GM19023 (cell line): Measurements from ENCODE around the gene NCOA3.

Experiments used
- ATAC-seq: cut with Tn5 transposase; IDR thresholded peaks from one replicate; pipeline ENCODE4 v1.9.1; 2021; ENCODE audit warnings: mild to moderate bottlenecking, moderate library complexity; ENCODE audit not compliant: unreplicated experiment

The NCOA3 gene

DNA sequence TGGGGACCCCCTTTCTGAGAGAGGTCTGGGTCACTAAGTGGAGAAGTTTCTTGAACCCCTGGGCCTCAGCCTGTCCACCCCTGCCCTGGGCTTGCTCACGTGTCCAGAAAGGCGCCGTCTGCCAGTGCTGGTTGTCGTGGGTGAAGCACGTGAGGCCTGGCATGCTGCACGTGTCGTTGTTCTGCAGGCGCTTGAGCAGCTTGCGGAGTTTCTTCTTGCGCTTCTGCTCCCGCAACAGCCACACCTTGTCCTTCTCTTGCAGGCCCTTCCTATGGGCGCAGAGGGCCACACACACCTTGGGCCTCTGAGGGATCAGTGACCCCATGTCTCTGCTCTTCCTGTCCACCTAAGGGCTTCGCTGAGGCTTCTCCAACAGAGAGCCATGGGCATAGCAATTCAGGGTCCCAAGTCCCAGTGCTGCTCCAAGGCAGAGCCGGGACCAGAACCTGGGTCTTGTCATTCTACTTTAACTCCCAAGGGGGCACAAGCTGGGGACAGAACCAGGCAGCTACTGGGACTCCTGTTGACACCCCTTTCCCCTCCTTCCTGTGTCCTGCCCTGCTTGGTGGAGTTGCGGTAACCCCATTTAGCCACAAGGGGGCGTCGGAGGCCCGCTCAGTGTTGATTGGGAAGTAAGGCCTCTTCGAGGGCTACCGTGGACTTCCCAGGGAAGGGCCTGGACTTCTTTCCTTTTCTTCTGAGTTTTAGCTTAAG, 161.8 kb downstream of the NCOA3 start:
- no peak for ATAC-seq

DNA sequence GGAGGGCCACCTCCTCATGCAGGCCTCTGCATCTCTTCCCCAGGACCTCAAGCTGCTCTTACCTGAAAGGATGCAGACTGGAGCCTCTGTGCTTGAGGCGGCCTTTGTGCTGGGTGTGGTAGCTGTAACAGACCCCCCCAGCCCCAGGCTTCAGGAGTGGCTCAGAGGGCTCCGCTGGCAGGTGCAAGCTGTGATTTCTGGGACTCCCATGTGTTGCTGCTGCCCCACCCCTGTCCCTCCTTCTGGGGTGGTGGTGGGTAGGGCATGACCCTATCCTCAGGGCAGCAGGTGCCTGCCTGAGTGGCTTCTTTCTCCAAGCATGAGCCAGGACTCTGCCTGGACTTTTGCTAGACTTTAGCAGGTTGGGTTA, 162.4 kb downstream of the NCOA3 start:
- no peak for ATAC-seq

DNA sequence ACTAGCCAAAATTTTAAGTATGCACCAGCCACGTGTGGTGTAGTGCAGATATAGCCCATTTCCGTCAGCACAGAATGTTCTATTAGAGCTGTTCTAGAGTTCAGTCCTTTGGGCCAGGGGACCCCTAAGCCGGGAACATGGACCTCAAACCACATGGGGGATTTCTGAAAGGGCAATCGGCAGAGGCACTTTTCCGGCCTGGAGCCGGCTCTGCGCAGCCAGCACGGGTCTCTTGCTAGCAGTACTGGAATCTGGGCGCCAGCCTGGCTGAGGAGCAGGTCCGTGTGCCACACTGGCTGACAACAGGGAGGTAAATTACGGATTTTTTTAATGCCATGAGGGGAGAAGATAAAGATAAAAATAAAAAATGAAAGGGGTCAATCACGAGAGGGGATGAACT, 163.1 kb downstream of the NCOA3 start:
- no peak for ATAC-seq

DNA sequence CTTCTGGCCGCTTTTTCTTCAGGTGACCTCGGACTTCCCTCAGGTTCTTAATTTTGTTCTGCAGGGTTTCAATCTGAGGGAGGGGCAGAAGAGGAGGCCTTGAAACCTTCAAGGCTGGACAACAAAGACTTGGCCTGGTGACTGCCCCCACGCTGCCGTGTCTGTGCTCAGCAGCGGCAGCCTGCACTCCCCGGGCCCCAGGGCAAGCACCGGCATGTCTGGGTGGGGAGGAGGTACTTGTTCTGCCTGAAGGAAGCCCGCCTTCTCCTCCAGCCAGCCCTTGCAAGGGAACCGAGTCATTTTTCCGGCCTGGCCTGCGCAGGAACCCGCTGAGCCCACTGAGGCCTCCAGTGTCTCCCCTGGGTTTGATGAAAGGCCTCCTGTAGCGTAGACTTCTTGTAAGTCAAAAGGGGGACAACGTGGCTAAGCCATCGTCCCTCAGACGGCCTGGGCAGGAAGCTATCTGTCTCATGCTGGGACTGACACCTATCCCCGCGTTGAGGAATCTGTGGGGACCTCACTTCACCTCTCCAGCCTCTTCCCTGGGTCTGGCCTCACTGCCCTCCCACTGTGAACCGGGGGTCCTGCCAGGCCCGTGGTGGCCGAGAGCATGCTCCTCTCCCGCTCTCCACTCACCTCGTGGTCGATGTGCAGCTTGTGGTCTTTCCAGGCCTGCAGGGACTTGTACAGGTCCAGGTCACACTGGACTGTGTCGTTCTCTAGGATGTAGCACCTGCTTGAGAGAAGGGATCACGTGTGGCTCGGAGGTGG, 163.7 kb downstream of the NCOA3 start:
- ATAC-seq: no peak

DNA sequence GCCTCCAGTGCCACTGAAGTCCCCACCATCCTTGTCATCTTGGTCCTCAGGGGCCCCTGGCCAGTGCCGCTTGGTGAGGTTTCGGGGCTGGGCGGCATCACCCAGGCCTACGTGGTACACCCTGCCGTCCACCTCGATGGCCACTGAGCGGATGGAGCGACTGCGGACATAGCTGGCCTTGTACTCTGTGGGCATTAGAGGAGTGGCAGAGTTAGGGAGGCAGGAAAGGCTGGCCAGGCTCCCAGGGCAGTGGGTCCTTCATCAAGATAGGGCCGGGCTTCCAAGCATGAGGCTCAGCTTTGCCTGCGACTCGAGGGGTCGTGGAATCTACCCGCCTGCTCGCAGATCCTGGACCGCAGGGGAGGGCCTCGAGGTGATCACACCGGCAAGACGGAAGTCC, 164.6 kb downstream of the NCOA3 start:
- no peak for ATAC-seq

DNA sequence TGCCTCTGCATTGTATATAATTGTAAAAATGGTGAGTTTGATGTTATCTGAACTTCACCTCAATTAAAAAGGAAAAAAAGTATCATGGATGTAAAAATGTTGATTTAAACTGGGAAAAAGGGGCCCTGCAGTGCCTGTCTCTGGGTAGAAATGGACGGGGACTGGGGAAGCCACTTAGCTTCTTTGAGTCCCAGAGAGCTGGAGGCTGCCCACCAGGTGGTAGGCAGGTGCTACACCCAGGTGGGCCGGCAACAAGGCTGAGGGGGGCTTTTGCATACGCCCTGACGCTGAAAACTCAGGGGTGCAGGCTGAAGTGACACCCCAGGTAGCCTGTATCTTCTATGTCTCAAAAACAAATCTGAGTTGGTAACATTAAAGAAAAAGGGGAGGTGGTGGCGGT, 165.4 kb downstream of the NCOA3 start:
- ATAC-seq: no peak

DNA sequence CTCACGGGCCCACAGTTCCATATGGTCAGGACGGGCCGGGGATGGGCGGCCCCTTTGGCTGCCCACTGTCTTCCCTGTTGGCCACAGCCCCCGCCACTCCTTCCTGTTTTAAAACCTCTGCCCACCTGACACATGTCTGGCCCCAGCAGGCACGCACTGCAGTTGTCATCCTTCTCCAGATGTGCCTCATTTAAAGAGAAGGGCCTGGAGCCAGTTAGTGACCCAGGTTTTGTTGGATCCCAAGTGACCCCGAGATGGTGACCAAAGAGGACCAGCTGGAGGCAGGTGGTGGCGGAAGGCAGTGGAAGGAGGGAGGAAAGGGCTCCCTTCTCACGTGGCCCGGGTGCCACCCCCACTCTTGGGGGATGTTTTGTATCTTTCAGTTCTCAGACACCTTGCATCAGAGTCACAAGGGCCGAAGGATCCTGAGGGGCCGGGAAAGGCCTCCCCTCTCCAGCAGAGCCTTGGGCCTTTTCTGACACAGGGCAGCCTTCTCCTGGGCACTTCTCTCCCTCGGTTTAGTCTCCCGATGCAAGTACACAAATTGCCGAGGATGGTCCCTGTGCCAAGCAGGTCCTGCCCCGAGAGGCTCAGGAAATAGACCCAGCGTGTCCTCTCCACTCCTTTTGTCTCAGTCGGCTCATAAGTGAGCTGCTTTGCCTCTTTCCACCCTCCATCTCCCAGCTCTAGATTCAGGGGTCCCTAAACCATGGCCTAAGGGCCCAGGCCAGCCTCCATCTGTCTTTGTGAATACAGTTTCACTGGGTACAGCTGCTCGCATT, 166.0 kb downstream of the NCOA3 start:
- no peak for ATAC-seq

DNA sequence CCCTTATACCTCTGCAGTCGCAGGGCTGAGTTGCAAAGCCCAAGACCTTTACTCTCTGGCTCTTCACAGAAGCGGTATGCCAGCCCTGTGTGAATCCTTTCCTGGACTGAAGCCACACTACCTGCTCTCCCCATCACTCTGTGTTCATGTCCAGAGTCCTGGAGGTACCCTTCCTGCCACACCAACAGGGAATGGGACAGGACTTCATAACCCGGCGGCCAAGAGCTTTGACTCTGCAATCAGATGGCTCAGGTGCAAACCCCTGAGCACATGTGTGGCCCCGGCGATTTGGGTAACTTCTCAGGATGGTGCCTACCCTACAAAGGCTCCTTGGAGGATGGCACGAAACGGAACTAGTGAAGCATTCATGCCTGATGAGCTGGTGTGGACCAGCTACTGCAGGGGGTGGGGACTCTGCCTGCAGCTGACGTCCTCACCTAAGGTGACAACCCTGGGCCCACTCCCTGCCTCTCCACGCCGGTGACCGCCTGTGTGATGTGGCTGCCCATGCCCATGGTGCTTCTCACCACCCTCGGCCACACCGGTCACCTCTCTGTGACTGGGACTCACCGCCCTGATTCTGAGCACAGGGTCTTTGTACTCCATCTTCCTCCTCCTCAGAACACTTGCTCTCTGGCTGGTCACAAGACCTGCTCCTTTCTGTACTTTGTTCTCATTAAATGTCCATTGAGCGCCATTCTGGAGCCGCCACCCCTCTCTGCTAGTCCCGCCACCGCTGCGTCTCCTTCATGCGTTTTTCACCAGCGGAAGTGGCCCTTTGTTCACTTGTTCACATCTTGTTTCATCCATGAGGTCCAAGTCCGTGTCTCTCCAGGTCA, 166.8 kb downstream of the NCOA3 start:
- no peak for ATAC-seq

DNA sequence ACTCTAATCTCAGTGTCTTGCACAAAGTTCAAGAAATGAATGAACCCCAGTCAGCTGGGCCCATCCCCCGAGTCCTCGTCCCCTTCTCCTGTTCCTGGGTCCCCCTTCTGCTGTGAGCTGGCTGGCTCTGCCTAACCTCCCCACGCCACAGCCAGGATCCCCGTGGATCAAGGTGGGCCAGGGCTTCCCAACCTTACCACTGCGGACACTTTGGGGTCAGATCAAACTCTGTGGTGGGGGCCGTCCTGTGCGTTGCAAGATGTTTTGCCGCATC, 167.4 kb downstream of the NCOA3 start:
- ATAC-seq: no peak

DNA sequence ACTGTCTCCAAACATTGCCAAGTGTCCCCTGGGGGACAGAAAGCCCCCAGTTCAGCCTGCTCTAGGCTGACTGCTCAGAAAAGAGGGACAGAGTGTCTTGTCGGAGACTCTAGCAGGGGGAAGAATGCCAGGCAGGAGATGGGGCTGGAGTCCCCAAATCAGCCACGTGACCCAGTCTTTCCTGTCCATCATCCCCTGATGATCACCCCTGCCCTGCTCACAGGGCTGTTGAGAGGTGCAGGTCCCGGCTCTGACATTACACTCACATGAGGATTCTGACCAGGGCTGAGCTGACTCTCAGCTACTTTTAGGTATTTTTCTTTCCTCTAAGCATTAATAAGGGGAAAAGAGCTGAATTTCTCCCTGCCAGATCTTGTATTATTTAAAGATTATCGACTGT, 167.8 kb downstream of the NCOA3 start:
- ATAC-seq: no peak

DNA sequence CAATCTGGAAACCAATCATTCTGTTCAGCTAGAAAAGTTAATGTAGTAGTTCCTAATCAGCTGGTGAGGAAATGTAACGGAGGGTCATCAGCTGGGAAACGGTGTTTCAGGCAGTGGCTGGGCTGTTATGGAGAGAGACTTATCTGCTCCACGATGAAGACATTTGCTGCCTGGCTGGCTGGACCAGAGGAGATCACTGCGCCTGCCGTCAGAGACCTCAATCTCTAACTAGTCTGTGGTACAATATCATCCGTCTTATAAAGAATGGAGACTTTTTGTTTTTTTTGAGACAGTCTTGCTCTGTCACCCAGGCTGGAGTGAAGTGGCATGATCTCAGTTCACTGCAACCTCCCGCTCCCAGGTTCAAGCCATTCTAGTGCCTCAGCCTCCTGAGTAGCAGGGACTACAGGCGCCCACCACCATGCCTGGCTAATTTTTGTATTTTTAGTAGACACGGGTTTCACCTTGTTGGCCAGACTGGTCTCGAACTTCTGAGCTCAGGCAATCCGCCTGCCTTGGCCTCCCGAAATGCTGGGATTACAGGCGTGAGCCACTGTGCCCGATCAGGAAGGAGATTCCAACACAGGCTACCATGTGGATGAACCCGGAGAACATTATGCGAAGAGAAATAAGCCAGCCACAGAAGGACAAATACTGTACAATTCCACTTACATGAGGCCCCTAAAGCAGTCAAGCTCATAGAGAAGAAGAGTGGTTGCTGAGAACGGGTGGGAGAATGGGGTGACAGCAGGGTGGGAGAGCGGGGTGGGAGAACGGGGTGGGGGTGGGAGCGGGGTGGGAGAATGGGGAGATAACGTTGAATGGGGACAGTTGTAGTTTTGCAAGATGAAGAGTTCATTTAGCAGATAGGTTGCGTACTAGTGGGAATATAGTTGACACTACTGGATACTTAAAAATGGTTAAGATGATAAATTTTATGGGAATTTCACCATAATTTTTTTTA, 168.5 kb downstream of the NCOA3 start:
- ATAC-seq: no peak

DNA sequence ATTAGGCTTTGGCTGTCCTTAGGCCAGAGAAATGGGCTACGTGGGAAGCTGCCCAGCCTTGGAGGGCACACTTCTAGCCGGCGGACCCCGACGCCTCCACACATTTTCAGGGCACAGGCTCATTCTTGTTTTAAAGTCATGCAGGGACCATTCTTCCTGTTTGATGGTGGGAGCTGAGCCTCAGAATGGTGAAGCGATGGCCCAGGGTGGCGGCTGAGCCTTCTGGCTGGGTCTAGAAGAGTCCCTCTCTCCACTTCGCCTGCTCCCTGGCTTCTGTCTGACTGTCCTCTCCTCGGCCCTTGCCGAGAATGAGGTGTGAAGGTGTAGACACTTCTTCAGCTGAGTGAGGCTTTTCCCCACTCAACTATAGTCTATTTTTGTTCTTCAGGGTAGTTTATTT, 169.2 kb downstream of the NCOA3 start:
- no peak for ATAC-seq

DNA sequence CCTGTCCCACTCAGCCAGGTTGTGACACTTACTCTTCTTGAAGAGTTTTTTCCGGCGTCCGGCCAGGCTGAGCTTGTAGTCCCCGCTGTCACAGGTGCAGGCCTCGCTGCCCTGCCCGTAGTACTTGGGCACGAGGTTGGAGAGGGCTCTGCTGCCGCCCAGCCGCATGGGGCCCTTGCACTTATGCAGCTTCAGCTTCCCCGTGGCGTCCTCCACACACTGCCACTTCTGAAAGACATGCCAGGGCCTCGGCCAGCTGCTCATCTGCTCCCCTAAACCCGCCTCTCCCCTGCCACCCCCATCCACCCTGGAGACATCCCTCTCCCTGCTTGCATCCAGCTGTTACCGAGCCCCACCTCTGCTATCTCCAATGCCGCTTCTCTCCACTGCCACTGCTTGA, 170.5 kb downstream of the NCOA3 start:
- no peak for ATAC-seq

DNA sequence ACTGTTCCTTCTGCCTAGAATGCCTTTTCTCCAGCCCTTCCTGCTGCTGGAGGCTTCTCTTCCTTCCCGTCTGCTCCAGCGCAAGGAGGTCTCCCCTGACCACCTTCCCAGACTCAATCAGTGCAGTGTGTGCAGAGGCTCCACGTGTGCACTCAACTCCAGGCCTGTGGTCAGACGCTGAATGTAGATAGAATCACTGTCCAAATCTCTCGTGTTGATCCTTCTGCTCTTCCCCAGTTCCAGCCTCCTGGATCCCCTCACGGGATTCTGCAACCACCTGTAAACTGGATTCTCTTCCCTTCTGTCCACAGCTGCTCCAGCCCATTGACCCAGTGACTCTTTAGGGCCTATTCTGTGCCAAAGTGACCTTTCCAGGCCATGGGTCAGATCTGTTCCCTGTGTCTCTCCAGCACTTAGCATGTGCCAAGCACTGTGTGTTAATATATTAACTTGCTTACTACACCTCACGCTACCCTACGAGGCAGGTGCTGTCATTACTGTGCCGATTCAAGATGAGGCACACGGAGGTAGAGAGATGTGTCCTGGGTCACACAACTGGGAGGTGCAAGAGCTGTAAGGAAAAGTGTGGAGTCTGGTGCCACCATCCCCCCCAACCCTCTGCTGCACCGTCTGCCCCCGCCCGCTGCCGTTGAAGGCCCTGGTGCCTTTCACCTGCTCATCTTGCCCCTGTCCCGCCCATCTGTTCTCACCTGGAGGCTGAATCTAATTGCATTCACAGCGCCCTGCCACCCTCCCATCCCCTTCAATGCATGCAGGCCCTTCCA, 171.4 kb downstream of the NCOA3 start:
- no peak for ATAC-seq

DNA sequence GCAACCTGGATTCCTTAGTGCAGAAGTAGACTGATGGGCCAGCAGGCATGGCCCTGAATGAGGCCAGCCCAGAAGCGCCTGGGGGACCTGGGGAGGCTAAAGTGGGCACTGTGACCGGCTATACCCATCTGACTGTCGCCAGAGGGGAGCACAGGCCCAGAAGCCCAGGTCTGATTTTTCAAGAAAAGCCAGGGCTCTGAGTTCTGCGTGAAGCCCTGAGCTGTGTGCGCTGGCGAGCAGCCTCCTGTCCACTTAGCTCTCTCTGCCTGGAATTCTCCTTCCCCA, 171.9 kb downstream of the NCOA3 start:
- ATAC-seq: no peak

DNA sequence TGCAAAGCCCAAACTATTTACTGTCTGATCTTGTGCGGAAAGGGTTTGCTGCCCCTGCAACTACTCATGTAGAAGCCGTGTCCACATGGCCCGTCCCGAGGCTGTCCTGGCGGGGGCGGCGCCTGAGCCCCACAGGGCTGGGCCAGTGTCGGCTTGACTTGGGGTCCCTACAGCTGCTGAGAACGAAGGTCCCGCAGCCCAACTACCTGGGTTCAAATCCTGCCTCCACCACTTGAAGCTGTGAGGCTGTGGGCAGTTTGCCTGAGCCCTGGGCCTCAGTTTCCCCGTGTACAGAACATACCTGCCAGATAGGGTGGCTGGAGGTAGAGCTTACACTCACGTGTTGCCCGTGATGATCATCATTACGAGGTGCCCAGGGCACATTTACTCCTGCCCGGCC, 172.5 kb downstream of the NCOA3 start:
- ATAC-seq: no peak

DNA sequence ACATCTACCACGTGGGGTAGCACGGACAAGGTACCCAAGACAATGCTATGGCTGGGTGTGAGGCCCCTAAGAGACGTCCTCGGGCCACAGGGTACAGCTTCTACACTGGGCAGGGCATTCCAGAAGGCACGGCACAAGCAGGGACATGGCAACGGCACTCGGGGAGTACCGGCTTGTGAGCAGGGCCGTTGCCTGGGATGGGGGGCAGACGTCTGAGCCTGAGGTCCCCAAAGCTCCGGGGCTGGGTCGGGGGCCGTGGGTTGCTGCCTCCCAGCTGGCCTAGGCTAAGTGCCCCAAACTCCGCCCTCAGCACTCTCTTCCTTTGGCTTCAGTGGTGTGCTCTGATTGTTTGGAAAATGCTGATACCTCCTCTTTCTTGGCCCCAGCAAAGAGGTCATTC, 173.0 kb downstream of the NCOA3 start:
- no peak for ATAC-seq

DNA sequence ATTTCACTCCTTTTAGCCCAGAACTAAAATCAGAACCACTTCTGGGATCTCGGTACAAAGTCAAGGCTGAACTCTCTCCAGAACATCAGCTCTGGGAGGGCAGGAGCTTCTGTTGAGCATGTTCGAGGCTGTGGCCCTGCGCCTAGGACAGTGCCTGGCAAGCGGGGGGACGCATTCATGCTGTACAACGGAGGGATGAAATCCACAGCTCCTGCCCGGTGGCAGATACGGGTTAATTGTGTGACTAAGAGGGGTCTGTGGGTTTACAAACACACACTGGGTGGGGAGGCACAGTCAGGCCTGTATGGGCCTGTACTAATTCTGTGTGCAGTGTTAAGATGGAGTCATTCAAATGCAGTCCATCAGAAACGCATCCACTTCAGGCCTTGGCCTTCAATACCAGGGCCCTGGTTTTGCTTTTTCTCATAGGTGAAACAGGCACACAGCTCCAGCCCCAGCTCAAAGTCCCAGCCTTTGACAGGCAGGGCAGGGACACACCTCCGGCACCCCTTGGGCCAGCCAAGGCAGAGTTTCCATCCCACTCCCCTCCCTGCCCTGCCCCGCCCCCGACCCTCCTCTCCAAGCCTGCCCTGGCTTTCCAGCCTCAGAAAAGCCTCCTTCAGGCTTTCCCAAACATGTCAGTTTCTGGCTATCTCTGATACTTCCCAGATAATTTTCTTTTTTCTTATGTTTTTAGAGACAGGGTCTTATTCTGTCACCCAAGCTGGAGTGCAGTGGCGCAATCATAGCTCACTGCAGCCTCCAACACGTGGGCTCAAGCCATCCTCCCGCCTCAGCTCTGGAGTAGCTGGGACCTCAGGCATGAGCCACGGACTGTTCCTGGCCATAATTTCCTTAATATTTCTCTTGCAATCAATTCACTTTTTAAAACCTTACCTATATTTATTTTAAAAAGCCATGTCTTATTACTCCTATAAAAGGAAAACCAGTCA, 173.8 kb downstream of the NCOA3 start:
- no peak for ATAC-seq
